ENCODE measurements around the gene CPT2. TPM values are rescaled to one million over a fixed set of nuclear protein-coding genes. Genes with fewer than 3 reads are reported as not detected.

Gene CPT2
- total RNA-seq, 1 experiment from 2014 or later = 17.0 TPM

- no peak for DNase-seq (ENCODE audit: low spot score)
- ChIA-PET CTCF (no interaction called here), POLR2A (ENCODE audit: low non-redundant PET) (no interaction called here)
- intact Hi-C loops (cut with micrococcal nuclease; ENCODE audit: unreplicated experiment) = loop anchor here (5.0 to 10.0 kb wide), 3 partner anchors 124 to 487 kb away; partner anchors contain the start of genes PODN and ZYG11A
- Histone ChIP-seq H3K27me3 (replicated peaks; ENCODE audit: insufficient read depth, low read depth, low read length, poor library complexity) (no peaks in the 10 kb centered on the region), H3K27ac (ENCODE audit: low read depth, low read length, poor library complexity, severe bottlenecking) (no peak overlapping the region), H3K4me1 (ENCODE audit: insufficient read depth, low read length, poor library complexity, severe bottlenecking) (no peaks in the 10 kb centered on the region), H3K9me3 (ENCODE audit: low read depth, low read length, poor library complexity, severe bottlenecking) (no peaks in the 10 kb centered on the region), H3K36me3 (ENCODE audit: insufficient read depth, low read length, poor library complexity, severe bottlenecking) (no peaks in the 10 kb centered on the region), H3K4me3 (ENCODE audit: low read depth, low read length, poor library complexity, severe bottlenecking) (no peak overlapping the region)
- no TSS peak for BruUV-seq (replicated peaks)
- TF ChIP-seq EZH2 (IDR thresholded peaks at IDR 0.05; ENCODE audit: borderline replicate concordance, low read depth, low read length, poor library complexity, severe bottlenecking) (no peak), CTCF (conservative IDR thresholded peaks at IDR 0.05; ENCODE audit: low read depth, low read length) (no peak)
Measured at GRCh38 chr1:53189061-53189460, 7.6 kb upstream of the CPT2 start.

GRCh38 chr1:53190210-53190611 is 6.4 kb upstream of the CPT2 start:
- no peaks in the 10 kb centered on the region for H3K27me3 ChIP-seq (replicated peaks; ENCODE audit: insufficient read depth, low read depth, low read length, poor library complexity)
- DNase-seq (ENCODE audit: low spot score) = no peak
- no peaks in the 10 kb centered on the region for H3K36me3 ChIP-seq (ENCODE audit: insufficient read depth, low read length, poor library complexity, severe bottlenecking)
- no TSS peak for BruUV-seq (replicated peaks)
- ChIA-PET CTCF (no interaction called here), POLR2A (ENCODE audit: low non-redundant PET) (no interaction called here)
- no peak overlapping the region for H3K4me3 ChIP-seq (ENCODE audit: low read depth, low read length, poor library complexity, severe bottlenecking)
- TF ChIP-seq EZH2 (IDR thresholded peaks at IDR 0.05; ENCODE audit: borderline replicate concordance, low read depth, low read length, poor library complexity, severe bottlenecking) (no peak), CTCF (conservative IDR thresholded peaks at IDR 0.05; ENCODE audit: low read depth, low read length) (no peak)
- no peak overlapping the region for H3K27ac ChIP-seq (ENCODE audit: low read depth, low read length, poor library complexity, severe bottlenecking)
- no peaks in the 10 kb centered on the region for H3K9me3 ChIP-seq (ENCODE audit: low read depth, low read length, poor library complexity, severe bottlenecking)
- intact Hi-C loops (cut with micrococcal nuclease; ENCODE audit: unreplicated experiment) = no loop called here
- H3K4me1 ChIP-seq (ENCODE audit: insufficient read depth, low read length, poor library complexity, severe bottlenecking) = no peaks in the 10 kb centered on the region

- ChIA-PET POLR2A (ENCODE audit: low non-redundant PET) (no interaction called here), CTCF (interaction anchor here (0.6 to 1.3 kb wide), 2 partner anchors 9 to 15 kb away, joined by 3 read pairs; no protein-coding TSS in a partner anchor)
- H3K36me3 ChIP-seq (ENCODE audit: insufficient read depth, low read length, poor library complexity, severe bottlenecking) = no peaks in the 10 kb centered on the region
- no peak overlapping the region for H3K4me3 ChIP-seq (ENCODE audit: low read depth, low read length, poor library complexity, severe bottlenecking)
- H3K27ac ChIP-seq (ENCODE audit: low read depth, low read length, poor library complexity, severe bottlenecking) = no peak overlapping the region
- H3K27me3 ChIP-seq (replicated peaks; ENCODE audit: insufficient read depth, low read depth, low read length, poor library complexity) = no peaks in the 10 kb centered on the region
- H3K4me1 ChIP-seq (ENCODE audit: insufficient read depth, low read length, poor library complexity, severe bottlenecking) = peaks cover 9% of the 10 kb centered on the region
- intact Hi-C loops (cut with micrococcal nuclease; ENCODE audit: unreplicated experiment) = no loop called here
- BruUV-seq (replicated peaks) = no TSS peak
- no peak for DNase-seq (ENCODE audit: low spot score)
- TF ChIP-seq CTCF (conservative IDR thresholded peaks at IDR 0.05; ENCODE audit: low read depth, low read length) = no peak
- no peak for TF ChIP-seq EZH2 (IDR thresholded peaks at IDR 0.05; ENCODE audit: borderline replicate concordance, low read depth, low read length, poor library complexity, severe bottlenecking)
- no peaks in the 10 kb centered on the region for H3K9me3 ChIP-seq (ENCODE audit: low read depth, low read length, poor library complexity, severe bottlenecking)
Measured at GRCh38 chr1:53195246-53196016, 1.2 kb upstream of the CPT2 start.
